WTC11 (cell line): ENCODE measurements around the gene PPP6R1. TPM values are rescaled to one million over a fixed set of nuclear protein-coding genes. Genes with fewer than 3 reads are reported as not detected.

Experiments
- ATAC-seq: fragments of 200-7000 bp; cut with Tn5 transposase; 2 replicates; pipeline ENCODE4 v1.10.0; 2021; ENCODE audit warnings: mild to moderate bottlenecking, moderate library complexity
- CTCF ChIA-PET: fragments of 300-600 bp; sonication (Branson Sonifier 250); formaldehyde crosslinking; loops from one replicate; lab custom pipeline; 2021; ENCODE audit warnings: antibody characterized with exemption; lab: Charles Lee
- POLR2A ChIA-PET: fragments of 350-600 bp; sonication (Branson Sonifier 250); formaldehyde crosslinking; loops from one replicate; lab custom pipeline; 2021; ENCODE audit warnings: antibody characterized with exemption; lab: Charles Lee
- DNase-seq: peaks from one replicate; pipeline ENCODE4 v3.0.0; 2021; ENCODE audit warnings: low spot score
- H3K27ac Mint-ChIP-seq: 2 replicates; pipeline ENCODE4 v1.8.0; 2021; ENCODE audit warnings: mixed read lengths
- H3K27me3 Mint-ChIP-seq: 2 replicates; pipeline ENCODE4 v1.8.0; 2021; ENCODE audit warnings: low read depth, mild to moderate bottlenecking, moderate library complexity, mixed read lengths
- H3K36me3 Mint-ChIP-seq: 2 replicates; pipeline ENCODE4 v1.8.0; 2021; ENCODE audit warnings: mixed read lengths
- H3K4me1 Mint-ChIP-seq: 2 replicates; pipeline ENCODE4 v1.8.0; 2022; ENCODE audit warnings: mixed read lengths
- H3K4me3 Mint-ChIP-seq: 2 replicates; pipeline ENCODE4 v1.8.0; 2021; ENCODE audit warnings: mild to moderate bottlenecking, moderate library complexity, mixed read lengths
- H3K9me3 Mint-ChIP-seq: 2 replicates; pipeline ENCODE4 v1.8.0; 2021; ENCODE audit warnings: mixed read lengths
- ATF1 ChIP-seq: sonication (generic); formaldehyde crosslinking; IDR thresholded peaks from 2 replicates; pipeline ENCODE4 v1.8.1; 2023; ENCODE audit warnings: mild to moderate bottlenecking, moderate library complexity, missing genetic modification reagents
- CREM ChIP-seq: sonication (generic); formaldehyde crosslinking; IDR thresholded peaks from 2 replicates; pipeline ENCODE4 v1.8.1; 2022; ENCODE audit warnings: mild to moderate bottlenecking, missing genetic modification reagents, moderate library complexity
- ELF4 ChIP-seq: sonication (generic); formaldehyde crosslinking; IDR thresholded peaks from 2 replicates; pipeline ENCODE4 v1.8.1; 2022; ENCODE audit warnings: low read depth, mild to moderate bottlenecking, moderate library complexity, missing genetic modification reagents
- ETV6 ChIP-seq: sonication (generic); formaldehyde crosslinking; IDR thresholded peaks from 2 replicates; pipeline ENCODE4 v1.8.1; 2022; ENCODE audit warnings: mild to moderate bottlenecking, missing genetic modification reagents
- FOXP1 ChIP-seq: sonication (generic); formaldehyde crosslinking; IDR thresholded peaks from 2 replicates; pipeline ENCODE4 v1.8.0; 2022; ENCODE audit warnings: missing genetic modification reagents, mild to moderate bottlenecking, moderate library complexity, borderline replicate concordance
- GRHL2 ChIP-seq: fragments of 250-450 bp; sonication (Bioruptor Pico); IDR thresholded peaks from 2 replicates; pipeline ENCODE4 v1.8.0; 2022; ENCODE audit warnings: mild to moderate bottlenecking, moderate library complexity; ENCODE audit not compliant: insufficient replicate concordance, severe bottlenecking
- HMGA2 ChIP-seq: fragments of 250-450 bp; sonication (Bioruptor Pico); IDR thresholded peaks from 2 replicates; pipeline ENCODE4 v1.4.0; 2021; ENCODE audit warnings: mild to moderate bottlenecking, moderate library complexity
- JAZF1 ChIP-seq: fragments of 250-450 bp; sonication (Bioruptor Pico); IDR thresholded peaks from 2 replicates; pipeline ENCODE4 v1.9.0; 2021; ENCODE audit warnings: moderate library complexity, mild to moderate bottlenecking, inconsistent platforms
- KAT7 ChIP-seq: sonication (generic); formaldehyde crosslinking; IDR thresholded peaks from 2 replicates; pipeline ENCODE4 v1.8.1; 2023; ENCODE audit warnings: missing genetic modification reagents, mild to moderate bottlenecking, borderline replicate concordance
- NFATC4 ChIP-seq: fragments of 250-450 bp; sonication (Bioruptor Pico); IDR thresholded peaks from 2 replicates; pipeline ENCODE4 v1.9.0; 2021; ENCODE audit warnings: mild to moderate bottlenecking
- NR1H2 ChIP-seq: sonication (generic); formaldehyde crosslinking; IDR thresholded peaks from 2 replicates; pipeline ENCODE4 v1.9.0; 2021; ENCODE audit warnings: mild to moderate bottlenecking, moderate library complexity, missing genetic modification reagents
- TEAD1 ChIP-seq: sonication (generic); formaldehyde crosslinking; IDR thresholded peaks from 2 replicates; pipeline ENCODE4 v1.8.0; 2022; ENCODE audit warnings: mild to moderate bottlenecking, missing genetic modification reagents
- ZNF219 ChIP-seq: sonication (generic); formaldehyde crosslinking; IDR thresholded peaks from 2 replicates; pipeline ENCODE4 v1.8.0; 2023; ENCODE audit warnings: missing genetic modification reagents, mild to moderate bottlenecking, borderline replicate concordance
- ZNF232 ChIP-seq: sonication (generic); formaldehyde crosslinking; IDR thresholded peaks from 2 replicates; pipeline ENCODE4 v1.8.0; 2022; ENCODE audit warnings: mild to moderate bottlenecking, missing genetic modification reagents
- ZNF423 ChIP-seq: fragments of 250-450 bp; sonication (Bioruptor Pico); IDR thresholded peaks from 2 replicates; pipeline ENCODE4 v2.1.2; 2022; ENCODE audit warnings: mild to moderate bottlenecking, moderate library complexity
- total RNA-seq: library from RNA; stranded (reverse); gene quantifications from 3 replicates; pipeline ENCODE4 v1.2.3, GENCODE V29; 2021
- TF ChIP-seq, protein P1 (sequence below): sonication (generic); formaldehyde crosslinking; IDR thresholded peaks from 2 replicates; pipeline ENCODE4 v1.8.1; 2022; ENCODE audit warnings: mild to moderate bottlenecking, moderate library complexity, missing genetic modification reagents
- TF ChIP-seq, protein P2 (sequence below): sonication (generic); formaldehyde crosslinking; IDR thresholded peaks from 2 replicates; pipeline ENCODE4 v1.8.0; 2022; ENCODE audit warnings: mild to moderate bottlenecking, missing genetic modification reagents
- TF ChIP-seq, protein P3 (sequence below): fragments of 250-450 bp; sonication (Bioruptor Pico); IDR thresholded peaks from 2 replicates; pipeline ENCODE4 v1.9.0; 2021; ENCODE audit warnings: mild to moderate bottlenecking
- TF ChIP-seq, protein P4 (sequence below): sonication (generic); formaldehyde crosslinking; IDR thresholded peaks from 2 replicates; pipeline ENCODE4 v1.8.1; 2022; ENCODE audit warnings: low read depth, mild to moderate bottlenecking, moderate library complexity, missing genetic modification reagents, borderline replicate concordance
- TF ChIP-seq, protein P5 (sequence below): sonication (generic); formaldehyde crosslinking; IDR thresholded peaks from 2 replicates; pipeline ENCODE4 v1.8.1; 2023; ENCODE audit warnings: mild to moderate bottlenecking, missing genetic modification reagents, borderline replicate concordance
- TF ChIP-seq, protein P6 (sequence below): fragments of 250-450 bp; sonication (Bioruptor Pico); IDR thresholded peaks from 2 replicates; pipeline ENCODE4 v1.9.0; 2021; ENCODE audit warnings: mild to moderate bottlenecking

The PPP6R1 gene
- total RNA-seq, 1 experiment from 2014 or later = 91.8 TPM

DNA sequence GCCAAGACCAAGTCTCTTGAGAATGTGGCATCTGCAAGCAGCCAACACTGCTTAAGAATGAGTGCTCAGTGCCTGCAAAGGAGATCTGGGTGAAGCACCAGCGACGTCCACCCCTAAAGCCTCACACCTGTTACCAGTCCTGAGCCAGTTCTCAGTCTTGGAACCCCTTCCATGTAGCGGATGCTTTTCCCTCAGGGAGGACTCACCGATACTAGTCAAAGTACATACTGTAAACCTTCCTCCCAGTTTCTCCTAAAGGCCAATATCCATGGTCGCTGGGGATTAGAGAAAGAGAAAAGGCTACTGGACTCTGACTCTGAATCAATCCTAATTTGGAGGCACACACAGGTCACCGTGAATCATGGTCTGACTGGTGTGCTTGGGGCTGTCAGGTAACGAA lies 45.3 kb downstream of the PPP6R1 start:
- CTCF ChIA-PET = no interaction called here
- no peak overlapping the region for H3K4me3 Mint-ChIP-seq
- POLR2A ChIA-PET = no interaction called here

DNA sequence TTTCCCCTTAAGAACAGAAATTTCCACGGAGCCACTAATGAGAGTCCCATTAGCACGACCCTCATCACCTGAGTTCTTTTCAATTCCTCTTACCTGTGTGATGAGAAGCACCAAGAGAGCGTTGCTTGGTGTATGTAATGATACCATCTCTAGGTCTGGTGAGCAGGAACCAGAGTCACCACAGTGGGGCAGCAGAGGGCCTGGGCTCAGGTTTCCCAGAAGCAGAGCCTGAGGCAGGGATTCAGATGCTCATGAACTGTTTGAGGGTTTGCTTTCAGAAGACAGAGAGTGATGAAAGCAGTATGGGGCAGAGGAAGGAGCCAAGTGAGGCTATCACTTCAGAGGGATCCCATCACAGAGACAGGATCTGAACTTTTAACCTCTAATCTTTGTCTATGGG lies 46.4 kb downstream of the PPP6R1 start:
- H3K36me3 Mint-ChIP-seq = peaks cover 9% of the 10 kb centered on the region
- ATAC-seq (no peak), DNase-seq (no peak)
- H3K4me1 Mint-ChIP-seq = peaks cover 4% of the 10 kb centered on the region
- H3K4me3 Mint-ChIP-seq = no peak overlapping the region
- H3K27ac Mint-ChIP-seq = no peak overlapping the region
- peaks cover 45% of the 10 kb centered on the region for H3K9me3 Mint-ChIP-seq
- CTCF ChIA-PET = no interaction called here
- POLR2A ChIA-PET = no interaction called here
- peaks cover 49% of the 10 kb centered on the region for H3K27me3 Mint-ChIP-seq
- TF ChIP-seq, protein P1, sequence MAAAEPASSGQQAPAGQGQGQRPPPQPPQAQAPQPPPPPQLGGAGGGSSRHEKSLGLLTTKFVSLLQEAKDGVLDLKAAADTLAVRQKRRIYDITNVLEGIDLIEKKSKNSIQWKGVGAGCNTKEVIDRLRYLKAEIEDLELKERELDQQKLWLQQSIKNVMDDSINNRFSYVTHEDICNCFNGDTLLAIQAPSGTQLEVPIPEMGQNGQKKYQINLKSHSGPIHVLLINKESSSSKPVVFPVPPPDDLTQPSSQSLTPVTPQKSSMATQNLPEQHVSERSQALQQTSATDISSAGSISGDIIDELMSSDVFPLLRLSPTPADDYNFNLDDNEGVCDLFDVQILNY (CRISPR knock-in tag) = no peak
- TF ChIP-seq, protein P2, sequence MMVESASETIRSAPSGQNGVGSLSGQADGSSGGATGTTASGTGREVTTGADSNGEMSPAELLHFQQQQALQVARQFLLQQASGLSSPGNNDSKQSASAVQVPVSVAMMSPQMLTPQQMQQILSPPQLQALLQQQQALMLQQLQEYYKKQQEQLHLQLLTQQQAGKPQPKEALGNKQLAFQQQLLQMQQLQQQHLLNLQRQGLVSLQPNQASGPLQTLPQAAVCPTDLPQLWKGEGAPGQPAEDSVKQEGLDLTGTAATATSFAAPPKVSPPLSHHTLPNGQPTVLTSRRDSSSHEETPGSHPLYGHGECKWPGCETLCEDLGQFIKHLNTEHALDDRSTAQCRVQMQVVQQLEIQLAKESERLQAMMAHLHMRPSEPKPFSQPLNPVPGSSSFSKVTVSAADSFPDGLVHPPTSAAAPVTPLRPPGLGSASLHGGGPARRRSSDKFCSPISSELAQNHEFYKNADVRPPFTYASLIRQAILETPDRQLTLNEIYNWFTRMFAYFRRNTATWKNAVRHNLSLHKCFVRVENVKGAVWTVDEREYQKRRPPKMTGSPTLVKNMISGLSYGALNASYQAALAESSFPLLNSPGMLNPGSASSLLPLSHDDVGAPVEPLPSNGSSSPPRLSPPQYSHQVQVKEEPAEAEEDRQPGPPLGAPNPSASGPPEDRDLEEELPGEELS (CRISPR knock-in tag) = no peak
- no peak for TF ChIP-seq ZNF219
- TF ChIP-seq ETV6 (CRISPR knock-in tag) = no peak
- TF ChIP-seq NFATC4 (CRISPR knock-in tag) = no peak
- TF ChIP-seq JAZF1 (CRISPR knock-in tag) = no peak
- TF ChIP-seq TEAD1 (CRISPR knock-in tag) = no peak
- no peak for TF ChIP-seq CREM (CRISPR knock-in tag)
- no peak for TF ChIP-seq KAT7
- TF ChIP-seq, protein P3, sequence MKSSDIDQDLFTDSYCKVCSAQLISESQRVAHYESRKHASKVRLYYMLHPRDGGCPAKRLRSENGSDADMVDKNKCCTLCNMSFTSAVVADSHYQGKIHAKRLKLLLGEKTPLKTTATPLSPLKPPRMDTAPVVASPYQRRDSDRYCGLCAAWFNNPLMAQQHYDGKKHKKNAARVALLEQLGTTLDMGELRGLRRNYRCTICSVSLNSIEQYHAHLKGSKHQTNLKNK = no peak
- no peak for TF ChIP-seq ZNF423 (CRISPR knock-in tag)
- TF ChIP-seq NR1H2 (CRISPR knock-in tag) = no peak
- TF ChIP-seq, protein P4, sequence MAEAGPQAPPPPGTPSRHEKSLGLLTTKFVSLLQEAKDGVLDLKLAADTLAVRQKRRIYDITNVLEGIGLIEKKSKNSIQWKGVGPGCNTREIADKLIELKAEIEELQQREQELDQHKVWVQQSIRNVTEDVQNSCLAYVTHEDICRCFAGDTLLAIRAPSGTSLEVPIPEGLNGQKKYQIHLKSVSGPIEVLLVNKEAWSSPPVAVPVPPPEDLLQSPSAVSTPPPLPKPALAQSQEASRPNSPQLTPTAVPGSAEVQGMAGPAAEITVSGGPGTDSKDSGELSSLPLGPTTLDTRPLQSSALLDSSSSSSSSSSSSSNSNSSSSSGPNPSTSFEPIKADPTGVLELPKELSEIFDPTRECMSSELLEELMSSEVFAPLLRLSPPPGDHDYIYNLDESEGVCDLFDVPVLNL (CRISPR knock-in tag) = no peak
- no peak for TF ChIP-seq ELF4 (CRISPR knock-in tag)
- TF ChIP-seq, protein P5, sequence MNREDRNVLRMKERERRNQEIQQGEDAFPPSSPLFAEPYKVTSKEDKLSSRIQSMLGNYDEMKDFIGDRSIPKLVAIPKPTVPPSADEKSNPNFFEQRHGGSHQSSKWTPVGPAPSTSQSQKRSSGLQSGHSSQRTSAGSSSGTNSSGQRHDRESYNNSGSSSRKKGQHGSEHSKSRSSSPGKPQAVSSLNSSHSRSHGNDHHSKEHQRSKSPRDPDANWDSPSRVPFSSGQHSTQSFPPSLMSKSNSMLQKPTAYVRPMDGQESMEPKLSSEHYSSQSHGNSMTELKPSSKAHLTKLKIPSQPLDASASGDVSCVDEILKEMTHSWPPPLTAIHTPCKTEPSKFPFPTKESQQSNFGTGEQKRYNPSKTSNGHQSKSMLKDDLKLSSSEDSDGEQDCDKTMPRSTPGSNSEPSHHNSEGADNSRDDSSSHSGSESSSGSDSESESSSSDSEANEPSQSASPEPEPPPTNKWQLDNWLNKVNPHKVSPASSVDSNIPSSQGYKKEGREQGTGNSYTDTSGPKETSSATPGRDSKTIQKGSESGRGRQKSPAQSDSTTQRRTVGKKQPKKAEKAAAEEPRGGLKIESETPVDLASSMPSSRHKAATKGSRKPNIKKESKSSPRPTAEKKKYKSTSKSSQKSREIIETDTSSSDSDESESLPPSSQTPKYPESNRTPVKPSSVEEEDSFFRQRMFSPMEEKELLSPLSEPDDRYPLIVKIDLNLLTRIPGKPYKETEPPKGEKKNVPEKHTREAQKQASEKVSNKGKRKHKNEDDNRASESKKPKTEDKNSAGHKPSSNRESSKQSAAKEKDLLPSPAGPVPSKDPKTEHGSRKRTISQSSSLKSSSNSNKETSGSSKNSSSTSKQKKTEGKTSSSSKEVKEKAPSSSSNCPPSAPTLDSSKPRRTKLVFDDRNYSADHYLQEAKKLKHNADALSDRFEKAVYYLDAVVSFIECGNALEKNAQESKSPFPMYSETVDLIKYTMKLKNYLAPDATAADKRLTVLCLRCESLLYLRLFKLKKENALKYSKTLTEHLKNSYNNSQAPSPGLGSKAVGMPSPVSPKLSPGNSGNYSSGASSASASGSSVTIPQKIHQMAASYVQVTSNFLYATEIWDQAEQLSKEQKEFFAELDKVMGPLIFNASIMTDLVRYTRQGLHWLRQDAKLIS (CRISPR knock-in tag) = no peak
- TF ChIP-seq GRHL2 = no peak
- TF ChIP-seq FOXP1 (CRISPR knock-in tag) = no peak
- TF ChIP-seq, protein P6, sequence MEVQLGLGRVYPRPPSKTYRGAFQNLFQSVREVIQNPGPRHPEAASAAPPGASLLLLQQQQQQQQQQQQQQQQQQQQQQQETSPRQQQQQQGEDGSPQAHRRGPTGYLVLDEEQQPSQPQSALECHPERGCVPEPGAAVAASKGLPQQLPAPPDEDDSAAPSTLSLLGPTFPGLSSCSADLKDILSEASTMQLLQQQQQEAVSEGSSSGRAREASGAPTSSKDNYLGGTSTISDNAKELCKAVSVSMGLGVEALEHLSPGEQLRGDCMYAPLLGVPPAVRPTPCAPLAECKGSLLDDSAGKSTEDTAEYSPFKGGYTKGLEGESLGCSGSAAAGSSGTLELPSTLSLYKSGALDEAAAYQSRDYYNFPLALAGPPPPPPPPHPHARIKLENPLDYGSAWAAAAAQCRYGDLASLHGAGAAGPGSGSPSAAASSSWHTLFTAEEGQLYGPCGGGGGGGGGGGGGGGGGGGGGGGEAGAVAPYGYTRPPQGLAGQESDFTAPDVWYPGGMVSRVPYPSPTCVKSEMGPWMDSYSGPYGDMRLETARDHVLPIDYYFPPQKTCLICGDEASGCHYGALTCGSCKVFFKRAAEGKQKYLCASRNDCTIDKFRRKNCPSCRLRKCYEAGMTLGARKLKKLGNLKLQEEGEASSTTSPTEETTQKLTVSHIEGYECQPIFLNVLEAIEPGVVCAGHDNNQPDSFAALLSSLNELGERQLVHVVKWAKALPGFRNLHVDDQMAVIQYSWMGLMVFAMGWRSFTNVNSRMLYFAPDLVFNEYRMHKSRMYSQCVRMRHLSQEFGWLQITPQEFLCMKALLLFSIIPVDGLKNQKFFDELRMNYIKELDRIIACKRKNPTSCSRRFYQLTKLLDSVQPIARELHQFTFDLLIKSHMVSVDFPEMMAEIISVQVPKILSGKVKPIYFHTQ = no peak
- no peak for TF ChIP-seq ATF1 (CRISPR knock-in tag)

More for the DNA sequence above, 45.3 kb downstream of the PPP6R1 start:
- Mint-ChIP-seq H3K27ac (no peak overlapping the region), H3K36me3 (peaks cover 9% of the 10 kb centered on the region), H3K27me3 (peaks cover 49% of the 10 kb centered on the region), H3K9me3 (peaks cover 45% of the 10 kb centered on the region), H3K4me1 (peaks cover 4% of the 10 kb centered on the region)
- ATAC-seq = no peak
- no peak for TF ChIP-seq ZNF232 (CRISPR knock-in tag)
- TF ChIP-seq HMGA2 (CRISPR knock-in tag) = no peak
- TF ChIP-seq, all 79 proteins: peak for 0
- DNase-seq = no peak
